BLaER1 (cell line): Measurements from ENCODE around the gene CIROP.
A peak's percentile ranks its signal among the peaks of the same experiment; 100 is the strongest.

ENCODE experiments used
- H3K27ac ChIP-seq: shearing (Covaris generic); formaldehyde crosslinking; 2 replicates; pipeline ENCODE4 v1.8.1; 2022
- H3K27me3 ChIP-seq: shearing (Covaris generic); formaldehyde crosslinking; 2 replicates; pipeline ENCODE4 v1.8.1; 2022
- H3K36me3 ChIP-seq: shearing (Covaris generic); formaldehyde crosslinking; 2 replicates; pipeline ENCODE4 v1.8.1; 2022
- H3K4me1 ChIP-seq: shearing (Covaris generic); formaldehyde crosslinking; 2 replicates; pipeline ENCODE4 v1.8.1; 2022
- H3K4me2 ChIP-seq: shearing (Covaris generic); formaldehyde crosslinking; 2 replicates; pipeline ENCODE4 v1.8.1; 2022
- H3K4me3 ChIP-seq: shearing (Covaris generic); formaldehyde crosslinking; 2 replicates; pipeline ENCODE4 v1.8.1; 2022
- H3K9ac ChIP-seq: shearing (Covaris generic); formaldehyde crosslinking; 2 replicates; pipeline ENCODE4 v1.8.1; 2022
- H3K9me3 ChIP-seq: shearing (Covaris generic); formaldehyde crosslinking; 2 replicates; pipeline ENCODE4 v1.8.1; 2022
- H4K20me1 ChIP-seq: shearing (Covaris generic); formaldehyde crosslinking; 2 replicates; pipeline ENCODE4 v1.8.1; 2022
- Cebpa-rat ChIP-seq: shearing (Covaris generic); IDR thresholded peaks from 2 replicates; pipeline ENCODE4 v1.8.1; 2022

The CIROP gene

GRCh38 chr14:23080474-23080873, 24.3 kb downstream of the CIROP start:
- peaks cover 52% of the 10 kb centered on the region for H4K20me1 ChIP-seq

GRCh38 chr14:23079716-23080115, 25.1 kb downstream of the CIROP start:
- Histone ChIP-seq H3K27me3 (no peaks in the 10 kb centered on the region), H3K4me2 (no peak overlapping the region), H3K4me1 (no peaks in the 10 kb centered on the region), H3K9ac (no peak overlapping the region; the same call in 1 of the 2 replicates), H3K27ac (no peak overlapping the region), H3K4me3 (no peak overlapping the region), H4K20me1 (peaks cover 44% of the 10 kb centered on the region), H3K9me3 (no peaks in the 10 kb centered on the region), H3K36me3 (peaks cover 100% of the 10 kb centered on the region)
- TF ChIP-seq Cebpa-rat = no peak

More at GRCh38 chr14:23080474-23080873, 24.3 kb downstream of the CIROP start:
- Histone ChIP-seq H3K9ac (no peak overlapping the region; the same call in 1 of the 2 replicates), H3K9me3 (no peaks in the 10 kb centered on the region), H3K4me3 (no peak overlapping the region), H3K4me1 (no peaks in the 10 kb centered on the region), H3K27ac (no peak overlapping the region), H3K4me2 (no peak overlapping the region), H3K36me3 (peaks cover 100% of the 10 kb centered on the region), H3K27me3 (no peaks in the 10 kb centered on the region)
- TF ChIP-seq Cebpa-rat = no peak

DNA sequence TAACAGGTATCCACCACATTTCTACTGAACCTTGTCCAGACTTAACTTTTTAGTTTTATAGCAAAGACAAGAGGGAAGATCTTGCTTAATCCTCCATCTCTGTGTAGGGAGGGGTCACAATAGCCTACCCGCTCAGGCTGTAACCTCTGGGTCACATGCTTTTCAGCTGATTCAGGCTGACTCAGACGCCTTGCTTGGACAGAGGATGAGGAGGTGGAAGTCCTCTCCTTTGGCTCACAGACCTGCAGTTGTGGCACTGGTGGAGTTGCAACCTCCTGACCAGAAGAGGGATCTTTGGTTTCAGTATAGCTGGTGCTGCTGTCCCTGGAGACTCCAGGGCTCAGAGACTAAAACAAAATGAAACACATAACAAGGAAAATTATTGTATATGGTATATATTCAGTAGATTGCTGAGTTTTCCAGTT, 26.1 kb downstream of the CIROP start:
- Histone ChIP-seq H3K4me3 (no peak overlapping the region), H3K4me1 (no peaks in the 10 kb centered on the region), H3K36me3 (peaks cover 100% of the 10 kb centered on the region), H3K4me2 (no peak overlapping the region), H3K27me3 (no peaks in the 10 kb centered on the region), H3K9ac (no peak overlapping the region), H4K20me1 (peaks cover 43% of the 10 kb centered on the region), H3K9me3 (no peaks in the 10 kb centered on the region), H3K27ac (no peak overlapping the region)
- TF ChIP-seq Cebpa-rat = no peak

- Histone ChIP-seq H3K9ac (no peak overlapping the region), H3K4me1 (0 out of 2 replicates have a peak, but pooled peaks cover 1% of the 10 kb centered on the region), H3K27me3 (no peaks in the 10 kb centered on the region), H3K27ac (no peak overlapping the region), H3K36me3 (peaks cover 100% of the 10 kb centered on the region), H3K9me3 (no peaks in the 10 kb centered on the region), H3K4me2 (no peak overlapping the region), H4K20me1 (peaks cover 43% of the 10 kb centered on the region), H3K4me3 (no peak overlapping the region)
- no peak for TF ChIP-seq Cebpa-rat
Observed at GRCh38 chr14:23077962-23078361, 26.8 kb downstream of the CIROP start.

- no peak overlapping the region for H3K27ac ChIP-seq
Observed at GRCh38 chr14:23076785-23077408, 27.9 kb downstream of the CIROP start.

DNA sequence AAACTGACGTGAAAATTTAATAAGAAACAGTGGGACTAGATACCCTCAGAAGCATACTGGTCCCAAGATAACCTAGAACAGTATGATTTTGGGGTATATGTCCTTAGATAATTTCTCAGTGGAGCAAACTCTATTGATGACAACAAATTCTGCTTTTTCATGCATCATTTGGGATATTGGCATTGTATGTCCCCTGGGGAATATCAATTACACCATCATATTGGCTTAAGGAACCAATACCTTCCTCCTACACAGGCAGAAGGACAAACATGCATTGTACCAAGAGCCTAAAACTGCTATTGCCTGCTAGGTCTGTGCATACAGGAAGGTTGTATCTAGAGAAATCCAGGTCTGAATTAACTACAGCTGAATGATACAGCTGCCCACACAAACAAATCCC, 29.9 kb downstream of the CIROP start:
- no peak overlapping the region for H3K4me2 ChIP-seq
- peaks cover 23% of the 10 kb centered on the region for H3K4me1 ChIP-seq
- peaks cover 58% of the 10 kb centered on the region for H4K20me1 ChIP-seq
- H3K27me3 ChIP-seq = no peaks in the 10 kb centered on the region
- H3K4me3 ChIP-seq = no peak overlapping the region
- peaks cover 81% of the 10 kb centered on the region for H3K36me3 ChIP-seq
- H3K27ac ChIP-seq = no peak overlapping the region
- no peak overlapping the region for H3K9ac ChIP-seq
- H3K9me3 ChIP-seq = no peaks in the 10 kb centered on the region
- no peak for TF ChIP-seq Cebpa-rat

More at GRCh38 chr14:23076785-23077408, 27.9 kb downstream of the CIROP start:
- Histone ChIP-seq H3K4me2 (no peak overlapping the region), H3K27me3 (no peaks in the 10 kb centered on the region), H3K4me1 (peaks cover 12% of the 10 kb centered on the region), H3K9ac (no peak overlapping the region), H3K36me3 (peaks cover 100% of the 10 kb centered on the region), H3K9me3 (no peaks in the 10 kb centered on the region), H4K20me1 (peaks cover 48% of the 10 kb centered on the region), H3K4me3 (no peak overlapping the region)
- TF ChIP-seq Cebpa-rat = no peak

- Histone ChIP-seq H3K36me3 (peaks cover 75% of the 10 kb centered on the region), H3K9ac (peak overlapping the region; percentile 97), H3K4me2 (peak overlapping the region; percentile 95), H4K20me1 (peaks cover 58% of the 10 kb centered on the region), H3K4me1 (peaks cover 41% of the 10 kb centered on the region), H3K9me3 (no peaks in the 10 kb centered on the region), H3K27ac (peak overlapping the region; percentile 94), H3K4me3 (peak overlapping the region; percentile 89), H3K27me3 (no peaks in the 10 kb centered on the region)
- no peak for TF ChIP-seq Cebpa-rat
Observed at GRCh38 chr14:23071921-23072539, 32.8 kb downstream of the CIROP start.

GRCh38 chr14:23071244-23071920, 33.4 kb downstream of the CIROP start:
- Histone ChIP-seq H3K4me2 (peak overlapping the region; percentile 95), H3K4me3 (peak overlapping the region; percentile 89), H3K4me1 (peaks cover 41% of the 10 kb centered on the region), H3K27me3 (no peaks in the 10 kb centered on the region), H3K9me3 (no peaks in the 10 kb centered on the region), H3K36me3 (peaks cover 75% of the 10 kb centered on the region), H3K9ac (peak overlapping the region; percentile 97), H3K27ac (peak overlapping the region; percentile 94), H4K20me1 (peaks cover 58% of the 10 kb centered on the region)
- no peak for TF ChIP-seq Cebpa-rat

DNA sequence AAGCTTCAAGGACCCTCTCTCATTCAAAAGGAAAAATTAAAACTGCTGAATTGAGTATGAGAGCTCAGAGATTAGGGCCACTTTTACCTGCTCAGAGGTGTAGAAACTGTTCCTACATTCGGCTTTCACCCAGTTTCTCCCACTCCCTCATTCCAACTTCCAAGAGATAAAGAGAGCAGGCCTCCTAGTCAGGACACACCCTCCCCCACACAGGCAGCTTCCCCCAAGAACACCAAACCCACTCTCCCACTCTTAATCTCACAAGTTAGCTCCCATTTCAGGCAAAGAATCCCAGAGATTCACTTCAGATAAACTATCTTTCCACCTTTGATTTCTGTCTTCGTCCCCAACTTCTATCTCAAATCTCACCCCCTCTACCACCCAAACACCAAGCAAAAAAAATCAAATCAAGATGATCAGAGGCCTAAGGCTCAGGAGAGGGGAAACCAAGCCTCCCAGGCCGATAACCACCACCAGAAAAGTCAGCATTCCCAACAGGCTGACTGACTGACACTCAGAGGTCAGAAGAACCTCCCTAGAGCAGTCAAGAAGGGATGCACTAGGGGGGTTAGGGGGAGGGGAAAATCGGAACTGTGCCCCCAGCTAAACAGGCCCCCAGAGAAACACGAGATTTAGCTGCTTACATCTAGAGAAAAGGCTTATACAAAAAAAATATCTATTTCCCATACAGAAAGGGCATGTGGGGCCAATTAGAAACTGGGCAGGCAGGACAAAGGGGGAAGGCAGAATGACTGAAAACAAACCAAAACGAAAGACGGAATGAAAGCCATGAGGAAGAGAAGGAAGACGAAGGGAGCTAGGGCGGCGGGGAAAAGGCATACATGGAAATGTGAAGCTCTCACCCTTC, 34.3 kb downstream of the CIROP start:
- no peak for TF ChIP-seq Cebpa-rat
- Histone ChIP-seq H3K27ac (peak overlapping the region; percentile 94), H3K36me3 (peaks cover 75% of the 10 kb centered on the region)

More for the DNA sequence above, 34.3 kb downstream of the CIROP start:
- Histone ChIP-seq H3K4me3 (peak overlapping the region; percentile 89), H3K4me1 (peaks cover 41% of the 10 kb centered on the region), H3K9me3 (no peaks in the 10 kb centered on the region), H4K20me1 (peaks cover 61% of the 10 kb centered on the region), H3K4me2 (peak overlapping the region; percentile 95), H3K27me3 (no peaks in the 10 kb centered on the region), H3K9ac (peak overlapping the region; percentile 97)
